Activated CD4-positive, alpha-beta T cell treated with anti-CD3 and anti-CD28 coated beads, Interleukin-2, amount 10 ng/mL, durations not matched to agents 24 days and 14 days (primary cell): ENCODE results near the gene PRKCH. TPM values are rescaled to one million over a fixed set of nuclear protein-coding genes. Genes with fewer than 3 reads are reported as not detected.

Source experiments
- DNase-seq: peaks from one replicate; pipeline ENCODE4 v3.0.0; 2022
- H3K27ac Mint-ChIP-seq: one replicate; pipeline ENCODE4 v1.8.0; 2022; ENCODE audit warnings: mild to moderate bottlenecking, mixed read lengths
- H3K27me3 Mint-ChIP-seq: one replicate; pipeline ENCODE4 v1.8.0; 2022; ENCODE audit warnings: mixed read lengths
- H3K36me3 Mint-ChIP-seq: one replicate; pipeline ENCODE4 v1.8.0; 2022; ENCODE audit warnings: low read depth, mild to moderate bottlenecking, mixed read lengths
- H3K4me1 Mint-ChIP-seq: one replicate; pipeline ENCODE4 v1.8.0; 2021; ENCODE audit warnings: mixed read lengths
- H3K4me3 Mint-ChIP-seq: one replicate; pipeline ENCODE4 v1.8.0; 2022; ENCODE audit warnings: mild to moderate bottlenecking, moderate library complexity, mixed read lengths
- H3K9me3 Mint-ChIP-seq: one replicate; pipeline ENCODE4 v1.8.0; 2021; ENCODE audit warnings: mixed read lengths
- intact Hi-C: fragments of 100-400 bp; cut with micrococcal nuclease; formaldehyde crosslinking; loops from one replicate; pipeline ENCODE4 v1.15.1; 2023
- total RNA-seq: library from RNA; stranded (reverse); gene quantifications from 2 replicates; pipeline ENCODE4 v1.2.3, GENCODE V29; 2022

The PRKCH gene
- total RNA-seq, 1 donor from 2014 or later: 118 TPM

DNA sequence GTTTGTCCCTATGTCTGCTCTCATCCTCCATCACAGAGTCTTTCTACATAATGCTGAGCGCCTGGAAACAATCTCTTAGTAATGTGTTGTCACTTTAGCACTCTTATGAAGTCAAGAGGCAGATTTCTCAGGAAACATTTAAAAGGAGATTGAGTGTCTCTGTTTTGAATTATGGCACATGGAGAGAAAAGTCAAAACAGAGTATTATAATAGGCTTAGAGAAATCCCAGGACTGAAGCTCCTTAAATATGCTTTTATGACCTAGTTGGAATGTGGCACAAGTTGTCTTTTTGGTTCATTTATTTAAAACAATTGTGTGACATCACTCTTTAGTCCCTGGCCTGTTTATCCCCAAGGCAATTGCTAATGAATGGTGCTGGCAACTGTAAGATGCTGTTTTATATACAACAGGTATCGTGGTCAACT is 256.1 kb downstream of the PRKCH start:
- Mint-ChIP-seq H3K27ac (no peak overlapping the region), H3K36me3 (peaks cover 7% of the 10 kb centered on the region), H3K9me3 (no peaks in the 10 kb centered on the region), H3K4me1 (peaks cover 40% of the 10 kb centered on the region), H3K4me3 (no peak overlapping the region), H3K27me3 (peaks cover 9% of the 10 kb centered on the region)
- intact Hi-C loops: no loop called here
- no peak for DNase-seq

DNA sequence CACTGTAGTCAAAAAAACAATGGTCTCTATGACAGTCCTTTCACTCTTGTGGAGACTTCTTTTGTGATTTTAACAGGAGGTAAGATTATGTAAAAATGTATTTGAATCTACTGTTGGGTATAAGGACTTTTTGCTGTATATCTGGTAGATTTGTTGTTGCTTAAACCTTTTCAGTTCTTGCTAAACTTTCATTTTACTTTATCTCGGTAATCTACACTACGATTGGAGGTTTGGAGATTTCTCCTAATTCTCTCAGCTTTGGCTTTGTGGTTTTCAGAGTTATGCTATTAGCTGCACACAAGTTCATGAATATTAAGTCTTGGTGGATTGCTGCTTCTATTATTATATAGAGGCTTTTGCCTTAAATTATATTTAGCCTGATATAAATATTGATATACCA is 257.4 kb downstream of the PRKCH start:
- intact Hi-C loops: loop anchor here (1.0 kb wide), 2 partner anchors 8 to 16 kb away; no protein-coding TSS in a partner anchor
- peaks cover 9% of the 10 kb centered on the region for H3K27me3 Mint-ChIP-seq
- peaks cover 30% of the 10 kb centered on the region for H3K4me1 Mint-ChIP-seq

GRCh38 chr14:61581340-61581739 is 260.0 kb downstream of the PRKCH start:
- Mint-ChIP-seq H3K4me1 (peaks cover 32% of the 10 kb centered on the region), H3K27ac (no peak overlapping the region), H3K36me3 (peaks cover 11% of the 10 kb centered on the region), H3K27me3 (peaks cover 9% of the 10 kb centered on the region), H3K9me3 (peaks cover 3% of the 10 kb centered on the region), H3K4me3 (no peak overlapping the region)
- intact Hi-C loops: no loop called here
- no peak for DNase-seq

More for the DNA sequence above, 257.4 kb downstream of the PRKCH start:
- Mint-ChIP-seq H3K9me3 (no peaks in the 10 kb centered on the region), H3K36me3 (peaks cover 7% of the 10 kb centered on the region), H3K4me3 (peak overlapping the region; percentile 41), H3K27ac (peak overlapping the region; percentile 65)
- no peak for DNase-seq

DNA sequence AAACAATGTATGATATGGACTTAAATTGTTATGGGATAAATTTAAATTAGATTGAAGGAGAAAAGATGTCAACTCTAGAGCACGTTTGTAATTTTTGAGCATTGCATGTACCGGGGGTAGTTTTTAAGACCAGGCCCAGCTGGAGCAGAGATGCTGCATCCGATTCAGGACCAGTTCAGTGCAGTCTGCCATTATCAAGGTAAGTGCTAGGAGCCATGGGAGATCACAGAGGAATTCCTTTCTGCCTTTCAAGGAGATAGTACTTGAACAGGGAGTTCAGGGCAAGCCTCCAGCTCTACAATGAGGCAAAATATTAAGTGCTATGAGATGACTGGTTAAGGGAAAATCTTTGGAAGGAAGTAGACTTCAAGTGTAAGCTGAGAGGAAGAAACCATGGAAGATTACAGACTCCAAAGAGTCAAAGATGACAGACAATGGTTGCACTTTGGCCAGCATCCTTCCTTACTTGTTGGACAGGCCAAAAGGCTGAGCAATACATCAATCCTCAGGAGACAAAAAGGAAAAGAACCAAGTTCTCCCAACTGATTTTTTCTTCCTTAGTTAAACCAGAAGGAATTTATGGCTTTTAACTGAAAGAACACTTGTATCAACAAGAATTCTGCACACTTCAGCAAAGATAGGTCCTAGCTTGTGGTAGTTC is 260.7 kb downstream of the PRKCH start:
- H3K36me3 Mint-ChIP-seq: peaks cover 11% of the 10 kb centered on the region
- H3K9me3 Mint-ChIP-seq: peaks cover 3% of the 10 kb centered on the region
- no peak for DNase-seq
- H3K27ac Mint-ChIP-seq: no peak overlapping the region
- intact Hi-C loops: no loop called here
- H3K4me1 Mint-ChIP-seq: peaks cover 34% of the 10 kb centered on the region
- H3K27me3 Mint-ChIP-seq: peaks cover 9% of the 10 kb centered on the region
- no peak overlapping the region for H3K4me3 Mint-ChIP-seq

DNA sequence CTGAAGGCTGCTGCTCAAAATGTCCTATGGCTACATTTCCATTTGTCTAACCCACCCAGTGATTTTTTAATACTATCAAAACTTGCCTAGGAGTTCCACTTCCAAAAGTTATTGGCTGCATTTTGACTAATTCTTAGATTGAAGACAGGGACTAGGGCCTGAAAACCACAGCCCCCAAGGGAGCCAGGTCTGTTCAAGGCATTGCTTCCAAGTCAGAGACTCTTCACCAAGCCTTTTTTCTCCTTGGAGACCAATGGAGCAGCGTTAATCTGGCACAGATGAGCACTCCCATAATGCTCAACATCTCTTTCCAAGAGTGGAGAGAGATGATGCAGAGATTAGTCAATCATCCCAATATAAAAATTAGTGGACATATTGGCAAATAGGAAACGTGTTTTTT is 261.4 kb downstream of the PRKCH start:
- intact Hi-C loops: no loop called here
- H3K9me3 Mint-ChIP-seq: peaks cover 3% of the 10 kb centered on the region
- peaks cover 9% of the 10 kb centered on the region for H3K36me3 Mint-ChIP-seq
- H3K4me1 Mint-ChIP-seq: peaks cover 36% of the 10 kb centered on the region
- peaks cover 5% of the 10 kb centered on the region for H3K27me3 Mint-ChIP-seq
- H3K4me3 Mint-ChIP-seq: no peak overlapping the region
- no peak for DNase-seq
- no peak overlapping the region for H3K27ac Mint-ChIP-seq

DNA sequence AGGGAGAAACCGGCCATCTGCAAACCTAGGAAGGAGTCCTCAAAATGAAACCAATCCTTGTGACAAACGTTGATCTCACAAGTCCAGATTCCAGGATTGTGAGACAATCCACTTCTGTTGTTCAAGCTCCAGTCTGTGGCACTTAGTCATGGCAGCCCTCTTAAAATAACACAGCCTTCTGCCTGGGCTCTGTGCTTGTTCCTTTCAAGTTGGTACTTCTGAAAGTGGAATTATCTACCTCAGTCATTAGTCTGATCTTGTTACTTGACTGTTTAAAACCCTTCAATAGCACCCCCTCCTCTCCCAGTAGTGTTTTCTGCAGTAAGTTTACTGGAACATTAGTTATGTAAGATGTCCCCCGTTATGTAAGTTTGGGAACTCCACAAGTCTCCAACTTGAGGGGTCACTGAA is 263.0 kb downstream of the PRKCH start:
- intact Hi-C loops: no loop called here
- H3K27ac Mint-ChIP-seq: no peak overlapping the region
- H3K4me3 Mint-ChIP-seq: no peak overlapping the region
- H3K36me3 Mint-ChIP-seq: peaks cover 9% of the 10 kb centered on the region
- no peak for DNase-seq
- peaks cover 5% of the 10 kb centered on the region for H3K27me3 Mint-ChIP-seq
- H3K9me3 Mint-ChIP-seq: peaks cover 3% of the 10 kb centered on the region
- H3K4me1 Mint-ChIP-seq: peaks cover 31% of the 10 kb centered on the region

DNA sequence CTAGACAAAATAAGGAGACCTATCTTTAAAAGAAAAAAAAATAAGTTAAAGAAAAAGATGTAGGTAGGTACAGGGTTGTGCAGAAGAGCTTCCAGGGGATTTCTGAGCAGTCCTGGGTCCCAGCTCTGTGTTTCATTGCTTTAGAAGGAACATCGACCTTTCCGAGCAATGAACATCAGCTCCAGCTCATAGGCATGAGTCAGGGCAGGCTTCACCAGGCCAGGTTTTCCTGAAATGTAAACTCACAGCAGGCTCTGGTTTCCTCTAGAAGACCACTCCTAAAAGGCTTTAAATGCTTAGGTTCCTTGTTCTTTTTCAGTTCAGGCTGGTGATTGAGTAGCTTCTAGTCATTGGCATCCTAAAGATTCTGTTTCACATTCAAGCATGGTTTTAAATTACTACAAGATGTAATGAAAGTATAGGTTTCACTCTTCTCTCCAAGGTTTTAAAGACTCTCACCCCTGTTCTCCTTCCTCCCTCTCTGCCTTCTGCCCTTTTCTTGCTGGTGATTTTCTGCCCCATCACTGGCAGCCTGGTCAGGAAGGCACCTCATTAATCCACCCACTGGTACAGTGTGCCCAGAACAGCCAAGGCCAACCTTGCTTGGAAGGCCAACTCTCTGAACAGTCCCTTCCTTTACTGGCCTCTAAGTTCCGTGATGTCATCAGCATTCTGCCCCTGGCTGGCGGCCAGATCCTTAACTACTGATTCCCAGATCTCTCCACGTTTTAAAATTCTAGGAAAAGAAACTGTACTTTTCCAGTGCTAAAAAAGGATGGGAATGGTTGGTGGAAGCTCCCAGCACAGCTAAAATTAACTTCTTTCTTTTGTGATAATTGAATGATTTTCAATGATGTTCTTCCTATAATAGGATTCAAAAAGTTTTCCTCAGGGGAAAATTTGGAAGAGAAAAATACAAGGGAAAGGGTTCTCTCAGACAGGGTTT is 264.5 kb downstream of the PRKCH start:
- Mint-ChIP-seq H3K9me3 (peaks cover 3% of the 10 kb centered on the region), H3K4me1 (peaks cover 38% of the 10 kb centered on the region), H3K27me3 (peaks cover 3% of the 10 kb centered on the region), H3K36me3 (peaks cover 12% of the 10 kb centered on the region), H3K27ac (no peak overlapping the region), H3K4me3 (no peak overlapping the region)
- intact Hi-C loops: no loop called here
- DNase-seq: no peak

DNA sequence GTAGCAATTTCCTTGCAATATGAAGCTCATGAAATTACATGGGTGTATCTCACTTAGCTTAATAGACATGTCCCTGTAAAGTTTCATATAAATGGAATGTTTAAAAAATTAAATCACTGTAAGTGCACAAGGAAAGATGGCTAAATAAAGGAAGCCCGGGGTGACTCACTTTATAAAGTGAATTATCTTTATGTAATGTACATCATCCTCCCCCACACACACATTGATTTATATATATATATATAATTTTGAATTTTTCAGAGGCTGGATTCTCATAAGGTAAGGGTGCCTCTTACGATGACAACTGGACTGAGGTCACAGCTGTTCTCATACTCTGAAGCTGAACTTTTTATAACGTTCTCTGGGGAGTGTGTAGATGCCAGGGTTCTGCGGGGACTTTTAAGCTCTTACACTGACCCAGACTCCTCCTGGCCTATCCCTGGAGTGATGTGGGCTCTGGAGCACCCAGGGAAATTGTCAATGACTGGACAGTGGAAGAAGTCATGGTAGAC is 265.2 kb downstream of the PRKCH start:
- peaks cover 38% of the 10 kb centered on the region for H3K4me1 Mint-ChIP-seq
- intact Hi-C loops: no loop called here
- H3K4me3 Mint-ChIP-seq: no peak overlapping the region
- peaks cover 3% of the 10 kb centered on the region for H3K9me3 Mint-ChIP-seq
- H3K36me3 Mint-ChIP-seq: peaks cover 10% of the 10 kb centered on the region
- H3K27me3 Mint-ChIP-seq: peaks cover 1% of the 10 kb centered on the region
- H3K27ac Mint-ChIP-seq: no peak overlapping the region
- DNase-seq: no peak

- peaks cover 7% of the 10 kb centered on the region for H3K36me3 Mint-ChIP-seq
- peaks cover 38% of the 10 kb centered on the region for H3K4me1 Mint-ChIP-seq
- peaks cover 3% of the 10 kb centered on the region for H3K9me3 Mint-ChIP-seq
- no peak overlapping the region for H3K4me3 Mint-ChIP-seq
- no peak for DNase-seq
- H3K27ac Mint-ChIP-seq: no peak overlapping the region
- intact Hi-C loops: no loop called here
- H3K27me3 Mint-ChIP-seq: no peaks in the 10 kb centered on the region
Measured at GRCh38 chr14:61587081-61587713, 265.8 kb downstream of the PRKCH start.

DNA sequence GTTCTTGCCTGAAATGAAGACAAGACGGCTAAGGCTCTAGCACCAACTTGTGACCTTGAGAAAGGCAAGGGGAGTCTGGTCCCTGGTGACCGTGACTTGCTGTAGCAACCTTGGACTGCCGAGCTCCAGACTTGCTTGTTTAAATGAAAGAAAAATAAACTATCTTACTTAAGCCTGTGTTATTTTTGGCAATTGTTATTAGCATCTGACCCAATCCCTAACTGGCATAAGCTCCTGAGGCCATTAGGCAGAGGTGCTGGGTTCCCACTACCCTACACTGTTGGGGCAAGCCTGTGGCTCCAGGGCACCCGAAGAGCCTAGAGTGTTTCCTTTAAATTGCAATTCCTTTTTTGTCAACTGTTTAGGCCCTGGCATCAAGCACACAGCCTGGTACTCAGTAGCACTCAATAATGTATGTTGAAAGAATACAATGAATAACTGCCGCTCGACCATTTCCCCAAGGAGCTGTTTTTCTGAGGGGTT is 267.1 kb downstream of the PRKCH start:
- Mint-ChIP-seq H3K36me3 (peaks cover 7% of the 10 kb centered on the region), H3K27me3 (no peaks in the 10 kb centered on the region), H3K4me1 (peaks cover 45% of the 10 kb centered on the region), H3K9me3 (peaks cover 7% of the 10 kb centered on the region), H3K27ac (no peak overlapping the region), H3K4me3 (no peak overlapping the region)
- no peak for DNase-seq
- intact Hi-C loops: no loop called here

- DNase-seq: no peak
- Mint-ChIP-seq H3K9me3 (peaks cover 7% of the 10 kb centered on the region), H3K4me3 (no peak overlapping the region), H3K27ac (no peak overlapping the region), H3K36me3 (peaks cover 7% of the 10 kb centered on the region), H3K4me1 (peaks cover 58% of the 10 kb centered on the region), H3K27me3 (no peaks in the 10 kb centered on the region)
- intact Hi-C loops: loop anchor here (10.0 kb wide), 1 partner anchor 245 kb away; no protein-coding TSS in a partner anchor
Measured at GRCh38 chr14:61589691-61590581, 268.6 kb downstream of the PRKCH start.

DNA sequence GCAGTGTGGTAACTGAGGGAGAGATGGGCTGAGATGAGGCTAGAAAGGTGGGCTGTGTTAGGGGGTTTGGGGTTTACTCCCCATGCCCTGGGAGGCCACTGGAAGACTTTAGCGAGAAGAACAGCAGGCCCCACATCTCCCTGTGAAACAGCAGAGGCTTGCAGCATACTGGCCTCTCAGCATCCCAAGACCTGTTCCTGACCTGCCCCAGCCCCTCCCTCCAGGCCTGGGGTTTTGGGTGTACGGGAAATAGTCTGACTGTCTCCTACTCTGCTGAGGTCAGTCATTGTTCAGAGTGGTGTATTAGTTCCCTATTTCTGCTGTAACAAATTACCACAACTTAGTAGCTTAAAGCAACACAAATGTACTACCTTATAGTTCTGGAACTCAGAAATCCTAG is 270.5 kb downstream of the PRKCH start:
- peaks cover 3% of the 10 kb centered on the region for H3K36me3 Mint-ChIP-seq
- peaks cover 59% of the 10 kb centered on the region for H3K4me1 Mint-ChIP-seq
- intact Hi-C loops: loop anchor here (10.0 kb wide), 1 partner anchor 247 kb away; no protein-coding TSS in a partner anchor
- no peaks in the 10 kb centered on the region for H3K27me3 Mint-ChIP-seq
- peaks cover 4% of the 10 kb centered on the region for H3K9me3 Mint-ChIP-seq
- no peak overlapping the region for H3K27ac Mint-ChIP-seq
- no peak for DNase-seq
- no peak overlapping the region for H3K4me3 Mint-ChIP-seq

GRCh38 chr14:61593330-61593729 is 272.0 kb downstream of the PRKCH start:
- Mint-ChIP-seq H3K4me1 (peaks cover 57% of the 10 kb centered on the region), H3K36me3 (peaks cover 3% of the 10 kb centered on the region), H3K9me3 (peaks cover 4% of the 10 kb centered on the region), H3K4me3 (no peak overlapping the region), H3K27me3 (no peaks in the 10 kb centered on the region), H3K27ac (peak overlapping the region; percentile 12)
- intact Hi-C loops: loop anchor here (10.0 kb wide), 1 partner anchor 249 kb away; no protein-coding TSS in a partner anchor
- no peak for DNase-seq
